Psoas muscle (tissue), 8 donors: ENCODE data around the gene MRPL38. TPM values are rescaled to one million over a fixed set of nuclear protein-coding genes. Genes with fewer than 3 reads are reported as not detected.
"Not testable (repeated sequence)": the region's sequence is repeated elsewhere in the genome, so short reads cannot be mapped to it uniquely, and the experiment has no call there.

Experiments used
- ATAC-seq, 4 donors: fragments of 200-7000 bp; cut with Tn5 transposase; one replicate each; pipeline ENCODE4 v1.9.1; 2020; ENCODE audit warnings: moderate library complexity in 3 of 4, mild to moderate bottlenecking in 2 of 4
- DNase-seq, 2 donors: peaks; one replicate each; pipeline ENCODE4 v3.0.0-alpha.2; 2020
- H3K27ac ChIP-seq: fragments of 200-600 bp; one replicate; pipeline ENCODE4 v1.8.0; 2022
- H3K27me3 ChIP-seq, 3 donors: fragments of 200-600 bp in 1 of 3; one replicate each; pipeline versions ENCODE4 v1.6.1 to v1.8.0; 2013 to 2022; ENCODE audit warnings: low read length in 2 of 3, mild to moderate bottlenecking in 2 of 3, moderate library complexity in 1 of 3; ENCODE audit not compliant: insufficient read depth in 3 of 3
- H3K36me3 ChIP-seq, 2 donors: fragments of 200-600 bp in 1 of 2; one replicate each; pipeline versions ENCODE4 v1.6.1 to v1.8.0; 2013 to 2022; ENCODE audit warnings: low read depth in 1 of 2, mild to moderate bottlenecking in 1 of 2, moderate library complexity in 1 of 2; ENCODE audit not compliant: insufficient read depth in 1 of 2
- H3K4me1 ChIP-seq: fragments of 200-600 bp; one replicate; pipeline ENCODE4 v1.8.0; 2022
- H3K4me3 ChIP-seq: fragments of 200-600 bp; one replicate; pipeline ENCODE4 v1.8.0; 2022; ENCODE audit warnings: mild to moderate bottlenecking
- H3K9me3 ChIP-seq: fragments of 200-600 bp; one replicate; pipeline ENCODE4 v1.8.0; 2022
- WGBS, 3 donors: extraction: QIAGEN DNeasy Blood & Tissue Kit; methylation state at CpG; one replicate each; pipeline versions ENCODE4 v1.1.6 to v1.1.7; 2013; 5-methylcytosine and 5-hydroxymethylcytosine counted together
- intact Hi-C, 2 donors: fragments of 100-400 bp; cut with DNase I; formaldehyde crosslinking; loops; one replicate each; pipeline versions ENCODE4 v1.11.0 to v1.14.2; 2022
- polyA plus RNA-seq, 3 donors: library from polyadenylated mRNA; stranded (reverse); fragments of 200-250 nt; gene quantifications; one replicate each; pipeline ENCODE4 v1.2.3, GENCODE V29; 2013
- total RNA-seq, 4 donors: library from RNA; stranded (reverse); fragmentation: NEBNext Ultra II Directional in 2 of 4; extraction: Animal tissue kit (Norgen Biotek cat#: 25700) in 2 of 4; gene quantifications; one replicate each; pipeline versions ENCODE4 v1.2.1 to v1.2.4, GENCODE V29; 2021 to 2023
- TF ChIP-seq, protein P1 (sequence below): fragments of 200-600 bp; IDR thresholded peaks from one replicate; pipeline ENCODE4 v1.8.0; 2022; ENCODE audit warnings: antibody characterized with exemption
- donor health status: healthy with polysubstance abuse.
- donor health status: DM: no; HTN: no; CAD: no; lungs with moderate emphysema.
- donor health status: Bipolar disorder and iron deficiency.
- donor health status: healthy.
- donor health status: DM: yes; HTN: yes; CAD: no.
- donor health status: DM: no; HTN: no; CAD: no.
- donor health status: DM: no; HTN: no; CAD: no.
- donor health status: DM: yes; HTN: yes; CAD: no.

Gene MRPL38
- total and polyA plus RNA-seq, 7 donors: 104 to 168 (median 115) TPM

GRCh38 chr17:75869282-75870141 is 35.2 kb downstream of the MRPL38 start:
- Histone ChIP-seq H3K27me3 (no peaks in the 10 kb centered on the region), H3K27ac (peak overlapping the region; percentile 53), H3K36me3 (peaks cover 0 to 8% of the 10 kb centered on the region in 2 donors), H3K9me3 (no peaks in the 10 kb centered on the region), H3K4me1 (peaks cover 27% of the 10 kb centered on the region), H3K4me3 (no peak overlapping the region)
- TF ChIP-seq, protein P1, sequence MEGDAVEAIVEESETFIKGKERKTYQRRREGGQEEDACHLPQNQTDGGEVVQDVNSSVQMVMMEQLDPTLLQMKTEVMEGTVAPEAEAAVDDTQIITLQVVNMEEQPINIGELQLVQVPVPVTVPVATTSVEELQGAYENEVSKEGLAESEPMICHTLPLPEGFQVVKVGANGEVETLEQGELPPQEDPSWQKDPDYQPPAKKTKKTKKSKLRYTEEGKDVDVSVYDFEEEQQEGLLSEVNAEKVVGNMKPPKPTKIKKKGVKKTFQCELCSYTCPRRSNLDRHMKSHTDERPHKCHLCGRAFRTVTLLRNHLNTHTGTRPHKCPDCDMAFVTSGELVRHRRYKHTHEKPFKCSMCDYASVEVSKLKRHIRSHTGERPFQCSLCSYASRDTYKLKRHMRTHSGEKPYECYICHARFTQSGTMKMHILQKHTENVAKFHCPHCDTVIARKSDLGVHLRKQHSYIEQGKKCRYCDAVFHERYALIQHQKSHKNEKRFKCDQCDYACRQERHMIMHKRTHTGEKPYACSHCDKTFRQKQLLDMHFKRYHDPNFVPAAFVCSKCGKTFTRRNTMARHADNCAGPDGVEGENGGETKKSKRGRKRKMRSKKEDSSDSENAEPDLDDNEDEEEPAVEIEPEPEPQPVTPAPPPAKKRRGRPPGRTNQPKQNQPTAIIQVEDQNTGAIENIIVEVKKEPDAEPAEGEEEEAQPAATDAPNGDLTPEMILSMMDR: no peak
- WGBS, 3 donors: 28 to 36% (median 36%) methylated on average over 23 of the region's 23 CpGs
- peak in 1 of 4 donors; percentile 14 for ATAC-seq
- intact Hi-C loops: no loop called here
- DNase-seq: peak; percentile 68 to 79

GRCh38 chr17:75868730-75869281 is 35.9 kb downstream of the MRPL38 start:
- H3K4me1 ChIP-seq: peaks cover 25% of the 10 kb centered on the region
- not testable (repeated sequence) for H3K4me3 ChIP-seq

GRCh38 chr17:75865404-75866188 is 39.1 kb downstream of the MRPL38 start:
- not testable (repeated sequence) for H3K4me1 ChIP-seq, DNase-seq, H3K27ac ChIP-seq

More at GRCh38 chr17:75868730-75869281, 35.9 kb downstream of the MRPL38 start:
- WGBS, 3 donors: 75 to 80% (median 77%) methylated on average over 12 of the region's 12 CpGs
- intact Hi-C loops, H3K9me3 ChIP-seq, ATAC-seq, H3K27me3 ChIP-seq, H3K36me3 ChIP-seq, DNase-seq: not testable (repeated sequence)
- peak overlapping the region; percentile 53 for H3K27ac ChIP-seq

GRCh38 chr17:75864887-75865286 is 39.8 kb downstream of the MRPL38 start:
- H3K27ac ChIP-seq, H3K4me3 ChIP-seq, H3K9me3 ChIP-seq, H3K4me1 ChIP-seq, intact Hi-C loops, H3K27me3 ChIP-seq, DNase-seq, H3K36me3 ChIP-seq, ATAC-seq: not testable (repeated sequence)
- WGBS, 3 donors: 79 to 90% (median 82%) methylated on average over 4 of the region's 4 CpGs

More at GRCh38 chr17:75865404-75866188, 39.1 kb downstream of the MRPL38 start:
- H3K4me3 ChIP-seq, ATAC-seq, H3K9me3 ChIP-seq, H3K36me3 ChIP-seq, H3K27me3 ChIP-seq, intact Hi-C loops: not testable (repeated sequence)
- WGBS, 3 donors: 81 to 83% (median 82%) methylated on average over 14 to 17 of the region's 17 CpGs

- no peaks in the 10 kb centered on the region for H3K27me3 ChIP-seq
- peaks cover 5% of the 10 kb centered on the region for H3K4me1 ChIP-seq
- H3K27ac ChIP-seq: peak overlapping the region; percentile 41
- intact Hi-C loops: no loop called here
- H3K36me3 ChIP-seq: no peaks in the 10 kb centered on the region
- no peaks in the 10 kb centered on the region for H3K9me3 ChIP-seq
- 31 to 36% (median 34%) methylated on average over 8 of the region's 8 CpGs for WGBS, 3 donors
- H3K4me3 ChIP-seq: no peak overlapping the region
- ATAC-seq: peak; percentile 28 to 78 (median 56)
- peak; percentile 74 to 86 for DNase-seq
- TF ChIP-seq, protein P1: no peak
These were observed 40.2 kb downstream of the MRPL38 start for GRCh38 chr17:75864448-75864871.
